ENCODE measurements around the gene TNS1. TPM values are rescaled to one million over a fixed set of nuclear protein-coding genes. Genes with fewer than 3 reads are reported as not detected.

TNS1 gene
- total and polyA plus RNA-seq, 9 of the 15 experiments (the other 6 are each of a cell fraction or from before 2014, with no cell fraction given): 0.13 to 2.7 (median 0.77) TPM

DNA sequence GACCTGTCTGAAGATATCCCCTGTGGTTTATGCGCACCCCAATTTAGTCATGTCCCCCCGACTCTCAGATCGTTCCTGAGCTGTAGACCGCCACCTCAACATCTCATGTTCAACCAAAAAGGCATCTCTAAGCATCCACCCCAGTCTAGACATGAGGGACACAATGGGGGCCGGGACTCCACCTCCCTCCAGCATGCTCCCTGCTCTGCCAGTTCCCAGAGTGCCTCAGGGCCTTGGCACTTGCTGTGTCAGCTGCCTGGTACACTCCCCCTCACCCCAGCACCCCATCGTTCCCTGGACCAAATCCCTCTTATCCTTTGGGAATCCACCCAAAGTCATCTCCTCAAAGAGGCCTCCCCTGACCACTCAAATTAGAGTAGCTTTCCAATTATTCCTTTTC, 22.2 kb downstream of the TNS1 start:
- no TSS peak for BruUV-seq (replicated peaks)
- H4K20me1 ChIP-seq (replicated peaks; ENCODE audit: control insufficient read depth, insufficient read depth, low read length): no peaks in the 10 kb centered on the region
- no peak overlapping the region for H3K4me3 ChIP-seq
- H2AFZ ChIP-seq (ENCODE audit: low read depth, low read length): no peak overlapping the region
- H3K79me2 ChIP-seq (ENCODE audit: control insufficient read depth, insufficient read depth, low read length): no peaks in the 10 kb centered on the region
- 0% methylated on average over 6 of the region's 6 CpGs for whole genome bisulfite sequencing (ENCODE audit: insufficient coverage, low coverage, missing lambda C conversion rate)
- H3K4me2 ChIP-seq (ENCODE audit: insufficient read depth, low read length): no peak overlapping the region
- H3K4me1 ChIP-seq (replicated peaks in 1 of 2; ENCODE audit: control insufficient read depth in 2 of 2, insufficient read depth in 2 of 2, low read length in 2 of 2): no peaks in the 10 kb centered on the region
- H3K27me3 ChIP-seq (ENCODE audit: control insufficient read depth in 2 of 2, insufficient read depth in 2 of 2, low read length in 2 of 2): peaks cover 0 to 29% of the 10 kb centered on the region in 2 experiments; a peak in 2 of 5 replicates
- intact Hi-C loops (cut with micrococcal nuclease): loop anchor here (10.0 kb wide), 1 partner anchor 66 kb away; no protein-coding TSS in a partner anchor
- H3K27ac ChIP-seq (ENCODE audit: extremely low read depth, low read depth, low read length): no peak overlapping the region
- H3K9ac ChIP-seq (ENCODE audit: insufficient read depth in 1 of 2, low read depth in 2 of 2, low read length in 2 of 2): no peak overlapping the region
- CTCF ChIA-PET (ENCODE audit: low intra/inter-chr PET ratio): no interaction called here
- no peaks in the 10 kb centered on the region for H3K9me1 ChIP-seq (ENCODE audit: control insufficient read depth, insufficient read depth, low read length)
- ATAC-seq (no peak), FAIRE-seq (no peak), DNase-seq (ENCODE audit: extremely low read depth in 1 of 4, low spot score in 3 of 4) (no peak)
- no peaks in the 10 kb centered on the region for H3K9me3 ChIP-seq (replicated peaks; ENCODE audit: control insufficient read depth, insufficient read depth, low read depth, low read length)
- in situ Hi-C loops (cut with MboI): no loop called here
- POLR2A ChIA-PET: no interaction called here
- TF ChIP-seq U2AF2 (optimal IDR thresholded peaks at IDR 0.05; ENCODE audit: low read depth, low read length): no peak
- TF ChIP-seq KLF16 (IDR thresholded peaks at IDR 0.05): no peak
- TF ChIP-seq ATF7 (IDR thresholded peaks at IDR 0.05): no peak
- TF ChIP-seq, protein P1, sequence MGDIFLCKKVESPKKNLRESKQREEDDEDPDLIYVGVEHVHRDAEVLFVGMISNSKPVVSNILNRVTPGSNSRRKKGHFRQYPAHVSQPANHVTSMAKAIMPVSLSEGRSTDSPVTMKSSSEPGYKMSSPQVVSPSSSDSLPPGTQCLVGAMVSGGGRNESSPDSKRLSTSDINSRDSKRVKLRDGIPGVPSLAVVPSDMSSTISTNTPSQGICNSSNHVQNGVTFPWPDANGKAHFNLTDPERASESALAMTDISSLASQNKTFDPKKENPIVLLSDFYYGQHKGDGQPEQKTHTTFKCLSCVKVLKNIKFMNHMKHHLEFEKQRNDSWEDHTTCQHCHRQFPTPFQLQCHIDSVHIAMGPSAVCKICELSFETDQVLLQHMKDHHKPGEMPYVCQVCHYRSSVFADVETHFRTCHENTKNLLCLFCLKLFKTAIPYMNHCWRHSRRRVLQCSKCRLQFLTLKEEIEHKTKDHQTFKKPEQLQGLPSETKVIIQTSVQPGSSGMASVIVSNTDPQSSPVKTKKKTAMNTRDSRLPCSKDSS (IDR thresholded peaks at IDR 0.05; ENCODE audit: low read depth, partially characterized antibody): no peak
- TF ChIP-seq, protein P2, sequence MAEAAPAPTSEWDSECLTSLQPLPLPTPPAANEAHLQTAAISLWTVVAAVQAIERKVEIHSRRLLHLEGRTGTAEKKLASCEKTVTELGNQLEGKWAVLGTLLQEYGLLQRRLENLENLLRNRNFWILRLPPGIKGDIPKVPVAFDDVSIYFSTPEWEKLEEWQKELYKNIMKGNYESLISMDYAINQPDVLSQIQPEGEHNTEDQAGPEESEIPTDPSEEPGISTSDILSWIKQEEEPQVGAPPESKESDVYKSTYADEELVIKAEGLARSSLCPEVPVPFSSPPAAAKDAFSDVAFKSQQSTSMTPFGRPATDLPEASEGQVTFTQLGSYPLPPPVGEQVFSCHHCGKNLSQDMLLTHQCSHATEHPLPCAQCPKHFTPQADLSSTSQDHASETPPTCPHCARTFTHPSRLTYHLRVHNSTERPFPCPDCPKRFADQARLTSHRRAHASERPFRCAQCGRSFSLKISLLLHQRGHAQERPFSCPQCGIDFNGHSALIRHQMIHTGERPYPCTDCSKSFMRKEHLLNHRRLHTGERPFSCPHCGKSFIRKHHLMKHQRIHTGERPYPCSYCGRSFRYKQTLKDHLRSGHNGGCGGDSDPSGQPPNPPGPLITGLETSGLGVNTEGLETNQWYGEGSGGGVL (CRISPR knock-in tag; IDR thresholded peaks at IDR 0.05): no peak
- no peak for TF ChIP-seq RFX5 (IDR thresholded peaks at IDR 0.05; ENCODE audit: low read depth, low read length)
- no peak for TF ChIP-seq NELFE (IDR thresholded peaks at IDR 0.05; ENCODE audit: insufficient read depth, insufficient read length)
- TF ChIP-seq, protein P3, sequence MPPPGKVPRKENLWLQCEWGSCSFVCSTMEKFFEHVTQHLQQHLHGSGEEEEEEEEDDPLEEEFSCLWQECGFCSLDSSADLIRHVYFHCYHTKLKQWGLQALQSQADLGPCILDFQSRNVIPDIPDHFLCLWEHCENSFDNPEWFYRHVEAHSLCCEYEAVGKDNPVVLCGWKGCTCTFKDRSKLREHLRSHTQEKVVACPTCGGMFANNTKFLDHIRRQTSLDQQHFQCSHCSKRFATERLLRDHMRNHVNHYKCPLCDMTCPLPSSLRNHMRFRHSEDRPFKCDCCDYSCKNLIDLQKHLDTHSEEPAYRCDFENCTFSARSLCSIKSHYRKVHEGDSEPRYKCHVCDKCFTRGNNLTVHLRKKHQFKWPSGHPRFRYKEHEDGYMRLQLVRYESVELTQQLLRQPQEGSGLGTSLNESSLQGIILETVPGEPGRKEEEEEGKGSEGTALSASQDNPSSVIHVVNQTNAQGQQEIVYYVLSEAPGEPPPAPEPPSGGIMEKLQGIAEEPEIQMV (tag; conservative IDR thresholded peaks at IDR 0.05; ENCODE audit: low read depth): no peak
- no peak for TF ChIP-seq POLR2B (IDR thresholded peaks at IDR 0.05; ENCODE audit: low read depth, partially characterized antibody)
- no peak for TF ChIP-seq KDM5B (IDR thresholded peaks at IDR 0.05; ENCODE audit: insufficient replicate concordance, low read depth, low read length)
- TF ChIP-seq FOSL1 (tag; conservative IDR thresholded peaks at IDR 0.05): no peak
- TF ChIP-seq PTTG1 (tag; IDR thresholded peaks at IDR 0.05; ENCODE audit: low read depth): no peak
- H3K36me3 ChIP-seq (ENCODE audit: control insufficient read depth, insufficient read depth, low read length): no peaks in the 10 kb centered on the region

All from K562 (cell line).